WTC11 (cell line): ENCODE data around the gene SMOC2.

Experiments used
- CREM ChIP-seq: sonication (generic); formaldehyde crosslinking; IDR thresholded peaks from 2 replicates; pipeline ENCODE4 v1.8.1; 2022; ENCODE audit warnings: mild to moderate bottlenecking, missing genetic modification reagents, moderate library complexity
- CTCF ChIP-seq: fragments of 200-600 bp; IDR thresholded peaks from 2 replicates; pipeline ENCODE4 v1.8.0; 2022; ENCODE audit warnings: antibody characterized with exemption
- EMX1 ChIP-seq: fragments of 250-450 bp; sonication (Bioruptor Pico); IDR thresholded peaks from 2 replicates; pipeline ENCODE4 v1.8.0; 2021; ENCODE audit warnings: mild to moderate bottlenecking
- ERG ChIP-seq: fragments of 250-450 bp; sonication (Bioruptor Pico); IDR thresholded peaks from 2 replicates; pipeline ENCODE4 v1.8.0; 2021; ENCODE audit warnings: mild to moderate bottlenecking
- GABPB1 ChIP-seq: sonication (generic); formaldehyde crosslinking; IDR thresholded peaks from 2 replicates; pipeline ENCODE4 v1.8.1; 2023; ENCODE audit warnings: mild to moderate bottlenecking, missing genetic modification reagents
- IRF1 ChIP-seq: sonication (generic); formaldehyde crosslinking; IDR thresholded peaks from 2 replicates; pipeline ENCODE4 v1.8.0; 2023; ENCODE audit warnings: missing genetic modification reagents
- NR2C2 ChIP-seq: sonication (generic); formaldehyde crosslinking; IDR thresholded peaks from 2 replicates; pipeline ENCODE4 v1.8.0; 2022; ENCODE audit warnings: mild to moderate bottlenecking, missing genetic modification reagents
- PRDM15 ChIP-seq: sonication (generic); formaldehyde crosslinking; IDR thresholded peaks from 2 replicates; pipeline ENCODE4 v1.8.0; 2022; ENCODE audit warnings: missing genetic modification reagents
- USF2 ChIP-seq: sonication (generic); formaldehyde crosslinking; IDR thresholded peaks from 2 replicates; pipeline ENCODE4 v1.8.1; 2023; ENCODE audit warnings: mild to moderate bottlenecking, missing genetic modification reagents, moderate library complexity
- ZNF138 ChIP-seq: sonication (generic); formaldehyde crosslinking; conservative IDR thresholded peaks from 2 replicates; pipeline ENCODE4 v1.8.1; 2022; ENCODE audit warnings: mild to moderate bottlenecking, moderate library complexity, missing genetic modification reagents
- ZNF232 ChIP-seq: sonication (generic); formaldehyde crosslinking; IDR thresholded peaks from 2 replicates; pipeline ENCODE4 v1.8.0; 2022; ENCODE audit warnings: mild to moderate bottlenecking, missing genetic modification reagents
- ZNF512 ChIP-seq: sonication (generic); formaldehyde crosslinking; IDR thresholded peaks from 2 replicates; pipeline ENCODE4 v1.8.1; 2022; ENCODE audit warnings: missing genetic modification reagents, borderline replicate concordance
- ZSCAN18 ChIP-seq: fragments of 250-450 bp; sonication (Bioruptor Pico); IDR thresholded peaks from 2 replicates; pipeline ENCODE4 v2.1.2; 2022; ENCODE audit warnings: mild to moderate bottlenecking, moderate library complexity

GRCh38 chr6:168599769-168600330 is 158.9 kb downstream of the SMOC2 start:
- TF ChIP-seq CTCF = no peak
- TF ChIP-seq NR2C2 = no peak
- no peak for TF ChIP-seq GABPB1 (CRISPR knock-in tag)
- no peak for TF ChIP-seq PRDM15 (CRISPR knock-in tag)
- no peak for TF ChIP-seq USF2 (CRISPR knock-in tag)
- no peak for TF ChIP-seq ZNF232 (CRISPR knock-in tag)
- TF ChIP-seq ZSCAN18 (CRISPR knock-in tag) = no peak
- TF ChIP-seq EMX1 (CRISPR knock-in tag) = no peak
- TF ChIP-seq ERG (CRISPR knock-in tag) = no peak
- no peak for TF ChIP-seq IRF1 (CRISPR knock-in tag)
- TF ChIP-seq ZNF512 = no peak
- TF ChIP-seq ZNF138 (CRISPR knock-in tag) = no peak
- no peak for TF ChIP-seq CREM (CRISPR knock-in tag)
